ENCODE data around the gene SSR2.

The SSR2 gene

DNA sequence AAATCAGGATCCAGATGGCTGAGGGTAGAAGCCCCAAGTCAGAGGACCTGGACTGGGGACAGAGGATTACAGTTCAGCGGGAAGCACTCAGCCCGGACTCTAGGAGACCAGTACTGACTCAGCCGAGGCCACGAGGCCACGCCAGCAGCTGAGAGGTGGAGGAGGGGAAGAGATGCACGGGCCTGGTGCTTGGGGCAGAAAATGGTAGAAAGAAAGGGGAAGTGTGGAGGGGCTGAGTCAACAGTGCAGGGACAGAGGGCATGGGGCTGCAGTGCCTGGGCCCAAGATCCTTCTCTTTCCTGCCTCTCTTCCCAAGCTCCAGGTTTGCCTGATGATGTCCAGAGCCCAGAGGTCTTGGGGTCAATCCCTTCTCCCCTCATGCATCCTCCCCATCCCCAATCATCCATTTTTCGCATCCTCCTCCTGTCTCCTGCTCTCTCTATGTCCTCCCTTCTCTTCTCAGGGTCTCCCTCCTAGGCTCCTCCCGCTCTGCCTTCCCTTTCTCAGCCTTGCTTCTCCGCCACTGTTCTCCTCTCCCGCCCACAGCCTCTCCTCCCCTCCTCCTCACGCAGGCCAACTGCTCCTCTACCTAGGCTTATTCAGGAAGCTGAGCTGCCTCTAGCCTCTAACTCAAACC lies 50.1 kb downstream of the SSR2 start:
- peak; percentile 82 for DNase-seq

- no peak for DNase-seq
Observed at GRCh38 chr1:155969377-155969791, 51.4 kb downstream of the SSR2 start.

DNA sequence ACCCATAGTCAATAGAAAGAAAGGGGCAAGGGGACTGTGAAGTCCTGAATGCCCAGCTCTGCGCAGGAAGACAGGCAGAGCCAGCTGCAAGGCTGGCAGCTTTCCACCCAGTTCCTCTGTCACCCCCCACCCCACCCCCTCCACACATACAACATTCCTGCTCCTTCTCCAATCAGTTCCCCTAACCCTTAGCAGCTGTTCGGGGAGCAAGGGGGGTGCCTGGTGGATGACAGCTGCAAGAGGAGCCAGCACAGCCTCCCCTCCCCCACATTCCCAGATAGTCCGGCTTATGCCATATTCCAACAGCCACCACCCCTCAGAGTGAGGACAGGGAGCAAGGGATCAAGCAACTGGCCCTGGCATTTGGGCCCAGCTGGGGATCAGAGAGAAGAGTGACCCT lies 52.1 kb downstream of the SSR2 start:
- DNase-seq: no peak

GRCh38 chr1:155968051-155968400 lies 52.7 kb downstream of the SSR2 start:
- no peak for DNase-seq

GRCh38 chr1:155967341-155968050 lies 53.3 kb downstream of the SSR2 start:
- no peak for DNase-seq

DNA sequence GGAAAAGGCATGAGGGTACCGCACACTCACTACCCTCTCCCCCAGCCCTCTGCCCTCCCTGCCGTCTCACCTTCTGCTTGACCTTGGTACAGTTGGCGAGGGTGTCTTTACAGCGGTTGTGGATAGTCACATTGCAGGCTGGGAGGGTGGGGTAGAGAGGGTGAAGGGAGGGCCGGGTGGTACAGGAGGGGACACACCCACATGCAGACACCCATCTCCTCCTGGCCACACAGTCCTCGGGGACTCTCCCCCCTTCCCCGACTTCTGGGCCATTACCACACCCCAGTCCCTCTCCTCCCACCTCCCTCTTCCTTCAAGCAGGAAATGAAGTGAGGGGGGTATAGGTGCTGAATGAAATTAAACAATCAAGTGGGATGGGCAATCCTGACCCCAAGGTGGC lies 54.0 kb downstream of the SSR2 start:
- peak; percentile 10 for DNase-seq

DNA sequence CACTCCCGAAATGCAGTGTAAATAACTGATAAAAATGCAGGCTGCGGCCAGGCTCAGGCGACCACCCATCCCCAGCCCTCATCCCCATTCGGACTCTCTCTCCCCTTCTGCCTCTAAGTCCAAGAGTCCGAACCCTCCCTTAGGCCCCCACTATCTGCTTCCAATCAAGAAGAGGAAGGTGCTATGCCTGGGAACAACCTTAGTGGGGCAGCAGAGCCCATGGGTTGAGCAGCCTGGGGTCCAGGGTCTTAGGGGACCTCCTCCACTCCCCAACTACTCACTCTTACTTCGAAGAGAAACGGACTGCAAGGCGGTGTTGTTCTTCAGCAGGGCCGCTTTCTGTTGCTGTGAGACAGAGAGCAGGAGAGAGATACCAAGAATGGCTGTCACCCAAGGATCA lies 54.6 kb downstream of the SSR2 start:
- DNase-seq: no peak

DNA sequence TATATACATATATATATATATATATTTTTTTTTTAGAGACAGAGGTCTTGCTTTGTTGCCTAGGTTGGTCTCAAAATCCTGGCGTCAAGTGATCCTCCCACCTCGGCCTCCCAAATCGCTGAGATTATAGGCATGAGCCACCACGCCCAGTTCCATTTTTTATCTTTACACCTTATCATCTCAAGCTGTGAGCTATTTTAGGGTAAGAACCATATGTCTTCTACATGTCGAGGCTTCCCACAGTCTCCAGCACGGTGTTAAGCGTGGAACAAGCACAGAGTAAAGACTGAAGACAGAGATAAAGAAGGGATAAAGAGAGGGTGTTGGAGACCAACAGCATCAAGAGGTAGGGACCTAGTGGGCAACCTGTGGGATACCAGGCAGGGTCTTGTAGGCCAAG lies 56.6 kb downstream of the SSR2 start:
- DNase-seq: no peak

DNA sequence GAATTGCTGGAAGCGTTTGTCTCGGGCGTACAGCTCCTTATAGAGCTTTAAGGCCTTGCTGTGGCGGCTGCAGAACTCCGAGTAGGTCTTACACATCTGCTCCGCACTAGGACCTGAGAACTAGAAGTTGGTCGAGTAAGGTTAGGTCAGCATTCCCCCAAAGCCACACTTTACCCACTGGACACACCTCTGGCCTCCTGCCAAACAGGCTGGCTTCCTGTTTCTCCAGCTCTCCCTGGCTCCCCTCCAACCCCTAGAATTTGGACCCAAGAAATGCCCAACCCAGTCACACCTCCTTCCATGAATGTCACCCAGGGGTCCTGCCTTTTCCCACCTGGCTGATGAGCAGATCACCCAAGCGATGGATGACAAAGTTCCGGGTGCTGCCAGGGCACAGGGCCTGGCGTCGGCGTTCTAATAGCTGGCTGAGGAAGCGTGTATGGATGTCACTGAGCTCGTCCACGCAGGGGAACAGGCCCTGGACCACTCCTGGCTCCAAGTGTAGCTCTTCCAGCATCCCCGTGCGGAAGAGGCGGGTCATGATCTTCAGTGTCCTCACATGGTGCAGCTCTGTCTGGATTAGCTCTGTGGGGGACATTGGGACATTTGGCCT lies 58.0 kb downstream of the SSR2 start:
- no peak for DNase-seq

GRCh38 chr1:155961937-155962336 lies 58.8 kb downstream of the SSR2 start:
- DNase-seq: no peak

DNA sequence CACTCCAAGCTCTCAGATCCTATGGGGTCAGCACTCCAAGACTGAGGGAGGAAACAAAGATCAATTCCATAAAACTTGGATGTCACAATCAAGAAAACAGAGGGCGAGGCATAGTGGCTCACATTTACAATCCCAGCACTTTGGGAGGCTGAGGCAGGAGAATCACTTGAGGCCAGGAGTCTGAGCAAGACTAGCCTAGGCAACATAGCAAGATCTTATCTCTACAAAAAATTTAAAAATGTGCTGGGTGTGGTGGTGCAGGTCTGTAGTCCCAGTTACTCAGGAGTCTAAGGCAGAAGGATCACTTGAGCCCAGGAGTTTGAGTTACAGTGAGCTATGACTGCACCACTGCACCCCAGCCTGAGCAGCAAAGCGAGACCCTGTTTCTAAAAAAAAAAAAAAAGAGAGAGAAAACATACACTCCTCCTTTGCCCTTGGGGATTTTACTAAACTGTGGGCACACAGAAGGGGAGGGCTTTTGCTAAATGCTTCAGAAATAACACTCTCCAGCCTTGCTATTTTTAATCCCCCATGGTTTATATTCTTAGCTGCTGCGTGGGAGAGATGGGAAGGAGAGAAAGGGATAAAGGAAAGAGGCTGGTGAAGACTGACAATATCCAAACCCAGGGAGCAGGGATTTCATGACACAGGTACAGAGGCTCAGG lies 60.5 kb downstream of the SSR2 start:
- DNase-seq: no peak

All from GF-D8 (cell line).